H1 (cell line): Measurements from ENCODE around the gene NME8. TPM values are rescaled to one million over a fixed set of nuclear protein-coding genes. Genes with fewer than 3 reads are reported as not detected.

ENCODE experiments used
- CTCF ChIA-PET: fragments of 300-600 bp; sonication (Branson Sonifier 250); formaldehyde crosslinking; loops from one replicate; lab custom pipeline; 2021; ENCODE audit not compliant: partially characterized antibody; lab: Charles Lee
- POLR2A ChIA-PET: fragments of 300-600 bp; sonication (Branson Sonifier 250); formaldehyde crosslinking; loops from one replicate; lab custom pipeline; 2021; ENCODE audit warnings: inconsistent platforms; ENCODE audit not compliant: partially characterized antibody; lab: Charles Lee
- DNase-seq, 2 experiments: peaks; one replicate each; pipeline versions ENCODE4 v3.0.0 to v3.0.0-alpha.2; 2010 to 2022; ENCODE audit warnings: low spot score in 2 of 2, low read depth in 1 of 2, mixed read lengths in 1 of 2
- FAIRE-seq: peaks from 2 replicates; lab custom pipeline; 2011; peaks lifted over from hg19 to GRCh38; lab: Jason Lieb, UNC
- H2AFZ ChIP-seq: 2 replicates; pipeline ENCODE4 v1.8.1; 2012; ENCODE audit warnings: low read length, inconsistent platforms
- H2AK5ac ChIP-seq: 2 replicates; pipeline ENCODE4 v1.6.1; 2013; ENCODE audit warnings: low read depth, low read length
- H2BK120ac ChIP-seq: replicated peaks from 2 replicates; pipeline ENCODE3; 2013; ENCODE audit warnings: low read depth, low read length, inconsistent platforms
- H2BK12ac ChIP-seq: 2 replicates; pipeline ENCODE4 v1.6.1; 2013; ENCODE audit warnings: low read depth, low read length
- H2BK15ac ChIP-seq: 2 replicates; pipeline ENCODE4 v1.6.1; 2013; ENCODE audit warnings: low read length
- H2BK20ac ChIP-seq: 2 replicates; pipeline ENCODE4 v1.6.1; 2013; ENCODE audit warnings: low read length
- H2BK5ac ChIP-seq: 2 replicates; pipeline ENCODE4 v1.6.1; 2013; ENCODE audit warnings: low read depth, low read length
- H3K14ac ChIP-seq: 2 replicates; pipeline ENCODE4 v1.6.1; 2013; ENCODE audit warnings: inconsistent platforms; ENCODE audit not compliant: insufficient read length
- H3K18ac ChIP-seq: 2 replicates; pipeline ENCODE4 v1.6.1; 2013; ENCODE audit warnings: low read length; ENCODE audit errors: extremely low read depth
- H3K23ac ChIP-seq: 2 replicates; pipeline ENCODE4 v1.6.1; 2013; ENCODE audit warnings: inconsistent platforms; ENCODE audit not compliant: insufficient read length
- H3K23me2 ChIP-seq: 2 replicates; pipeline ENCODE4 v1.6.1; 2013; ENCODE audit warnings: low read depth, low read length
- H3K27ac ChIP-seq: 2 replicates; pipeline ENCODE4 v1.6.1; 2011; ENCODE audit warnings: low read depth, low read length, inconsistent platforms
- H3K27me3 ChIP-seq, 4 experiments: replicated peaks in 1 of 4; 1 replicate in 1 of 4; 2 replicates in 3 of 4; pipeline versions ENCODE4 v1.6.1 to v1.8.1; 2011 to 2013; ENCODE audit warnings: low read length in 3 of 4, mild to moderate bottlenecking in 3 of 4, inconsistent platforms in 2 of 4, mixed read lengths in 2 of 4, moderate library complexity in 1 of 4; ENCODE audit not compliant: control insufficient read depth in 3 of 4, insufficient read depth in 3 of 4; ENCODE audit errors: extremely low read depth in 1 of 4
- H3K36me3 ChIP-seq, 4 experiments: 2 replicates each; pipeline versions ENCODE4 v1.6.1 to v1.8.1; 2011 to 2013; ENCODE audit warnings: mild to moderate bottlenecking in 4 of 4, low read length in 3 of 4, moderate library complexity in 2 of 4, control low read depth in 1 of 4, inconsistent platforms in 1 of 4; ENCODE audit not compliant: insufficient read depth in 4 of 4, control insufficient read depth in 2 of 4
- H3K4ac ChIP-seq: replicated peaks from 2 replicates; pipeline ENCODE3; 2013; ENCODE audit warnings: low read length, low read depth, mixed read lengths, inconsistent platforms; ENCODE audit not compliant: insufficient read length
- H3K4me1 ChIP-seq, 4 experiments: replicated peaks in 1 of 4; 1 replicate in 1 of 4; 2 replicates in 3 of 4; pipeline versions ENCODE4 v1.6.1 to v1.8.1; 2011 to 2013; ENCODE audit warnings: low read length in 3 of 4, inconsistent platforms in 2 of 4, mixed read lengths in 1 of 4; ENCODE audit not compliant: insufficient read depth in 4 of 4, control insufficient read depth in 3 of 4
- H3K4me2 ChIP-seq, 2 experiments: 2 replicates each; pipeline versions ENCODE4 v1.6.1 to v1.8.1; 2011 to 2013; ENCODE audit warnings: low read depth in 2 of 2, low read length in 2 of 2, control low read depth in 1 of 2, inconsistent platforms in 1 of 2, mild to moderate bottlenecking in 1 of 2; ENCODE audit not compliant: insufficient read depth in 1 of 2
- H3K4me3 ChIP-seq, 4 experiments: fragments of 200-600, 300-600 bp in 1 of 4; sonication (generic), shearing (Covaris generic), sonication (Bioruptor Twin) in 1 of 4; 2 replicates each; pipeline versions ENCODE4 v1.5.1 to v1.8.1; 2011 to 2016; ENCODE audit warnings: low read length in 4 of 4, low read depth in 3 of 4, control low read depth in 2 of 4, inconsistent platforms in 2 of 4, mild to moderate bottlenecking in 2 of 4, mixed read lengths in 1 of 4, moderate library complexity in 1 of 4; ENCODE audit not compliant: insufficient read depth in 2 of 4; ENCODE audit errors: extremely low read depth in 1 of 4
- H3K56ac ChIP-seq: replicated peaks from 2 replicates; pipeline ENCODE3; 2013; ENCODE audit warnings: low read depth, mild to moderate bottlenecking, mixed read lengths, low read length, inconsistent platforms; ENCODE audit not compliant: insufficient read length
- H3K79me1 ChIP-seq: 2 replicates; pipeline ENCODE4 v1.6.1; 2013; ENCODE audit warnings: low read depth, low read length, control low read depth
- H3K79me2 ChIP-seq, 2 experiments: 2 replicates each; pipeline versions ENCODE4 v1.6.1 to v1.8.1; 2012 to 2013; ENCODE audit warnings: low read length in 2 of 2, mild to moderate bottlenecking in 2 of 2, inconsistent platforms in 1 of 2; ENCODE audit not compliant: insufficient read depth in 2 of 2, control insufficient read depth in 1 of 2
- H3K9ac ChIP-seq, 4 experiments: replicated peaks in 1 of 4; 1 replicate in 1 of 4; 2 replicates in 3 of 4; pipeline versions ENCODE4 v1.6.1 to v1.8.1; 2011 to 2013; ENCODE audit warnings: low read depth in 3 of 4, low read length in 3 of 4, control low read depth in 2 of 4, mild to moderate bottlenecking in 2 of 4, moderate library complexity in 2 of 4, inconsistent platforms in 1 of 4; ENCODE audit errors: extremely low read depth in 1 of 4
- H3K9me3 ChIP-seq, 2 experiments: 2 replicates each; pipeline versions ENCODE4 v1.6.1 to v1.8.1; 2012 to 2013; ENCODE audit warnings: mild to moderate bottlenecking in 2 of 2, moderate library complexity in 2 of 2, control low read depth in 1 of 2, inconsistent platforms in 1 of 2, low read depth in 1 of 2, low read length in 1 of 2, mixed read lengths in 1 of 2; ENCODE audit not compliant: insufficient read depth in 2 of 2
- H4K20me1 ChIP-seq, 2 experiments: replicated peaks in 1 of 2; 2 replicates each; pipeline versions ENCODE3 to v1.8.1; 2011 to 2013; ENCODE audit warnings: inconsistent platforms in 2 of 2, low read length in 2 of 2, mild to moderate bottlenecking in 1 of 2; ENCODE audit not compliant: insufficient read depth in 2 of 2, control insufficient read depth in 1 of 2
- H4K5ac ChIP-seq: 2 replicates; pipeline ENCODE4 v1.6.1; 2013; ENCODE audit warnings: low read length, low read depth, mixed read lengths, inconsistent platforms; ENCODE audit not compliant: insufficient read length
- H4K8ac ChIP-seq: 2 replicates; pipeline ENCODE4 v1.8.0; 2013; ENCODE audit warnings: mild to moderate bottlenecking, moderate library complexity, low read length, inconsistent platforms; ENCODE audit not compliant: insufficient read depth; ENCODE audit errors: extremely low read depth
- H4K91ac ChIP-seq: replicated peaks from 2 replicates; pipeline ENCODE3; 2013; ENCODE audit warnings: low read length, mixed read lengths, inconsistent platforms; ENCODE audit not compliant: insufficient read length
- CBX8 ChIP-seq: fragments of 300-800, 300-1000 bp; sonication (generic); IDR thresholded peaks from 2 replicates; pipeline ENCODE4 v1.7.1; 2016; ENCODE audit warnings: low read depth, low read length, borderline replicate concordance
- SIX5 ChIP-seq: IDR thresholded peaks from 2 replicates; pipeline ENCODE4 v1.6.1; 2011; ENCODE audit warnings: mild to moderate bottlenecking, low read depth, low read length
- WGBS, 2 experiments: shearing (Covaris generic) in 1 of 2; methylation state at CpG; one replicate each; pipeline versions ENCODE4 v1.1.6 to v1.1.7; 2013 to 2015; ENCODE audit warnings: low lambda C conversion rate in 2 of 2, mixed read lengths in 2 of 2, inconsistent platforms in 1 of 2, low coverage in 1 of 2, missing lambda C conversion rate in 1 of 2; ENCODE audit not compliant: insufficient replicate concordance in 2 of 2, insufficient coverage in 1 of 2, insufficient read length in 1 of 2; ENCODE audit errors: extremely low coverage in 1 of 2, missing lambda C conversion rate in 1 of 2; 5-methylcytosine and 5-hydroxymethylcytosine counted together
- polyA plus RNA-seq, 7 experiments: library from polyadenylated mRNA; depleted of rRNA in 3 of 7; stranded (reverse) in 5 of 7; unstranded in 2 of 7; fragments of >200 nt in 5 of 7; fragments of 200-250 nt in 2 of 7; gene quantifications; 1 replicate in 5 of 7; 2 replicates in 1 of 7; 4 replicates in 1 of 7; pipeline versions ENCODE4 v1.2.1 to v1.2.3, GENCODE V29; 2011 to 2013; ENCODE audit warnings: missing spikeins in 2 of 7, mixed read lengths in 2 of 7
- total RNA-seq: library from RNA; stranded (reverse); fragmentation: NEBNext Ultra II Directional; extraction: Animal tissue kit (Norgen Biotek cat#: 25700); gene quantifications from 2 replicates; pipeline ENCODE4 v1.2.1, GENCODE V29; 2021

Gene NME8
- total and polyA plus RNA-seq, 2 of the 8 experiments (the other 6 are each of a cell fraction or from before 2014, with no cell fraction given) = 0.22 to 0.44 TPM

- no peak overlapping the region for H2AFZ ChIP-seq
- H3K9ac ChIP-seq = no peak overlapping the region
- H3K79me2 ChIP-seq = no peaks in the 10 kb centered on the region
- no peak overlapping the region for H3K14ac ChIP-seq
- CTCF ChIA-PET = interaction anchor here (1.7 kb wide), 1 partner anchor 14 kb away, joined by 8 read pairs; no protein-coding TSS in a partner anchor
- no peak overlapping the region for H3K4ac ChIP-seq
- no peak for DNase-seq
- H3K23me2 ChIP-seq = no peaks in the 10 kb centered on the region
- H4K8ac ChIP-seq = no peak overlapping the region
- no peak overlapping the region for H3K27ac ChIP-seq
- 91% methylated on average over 2 of the region's 2 CpGs; no CpG with 5 or more reads in 1 of the 2 experiments for WGBS, 2 experiments
- TF ChIP-seq SIX5 (no peak), CBX8 (no peak)
- no peak overlapping the region for H2BK12ac ChIP-seq
- no peak overlapping the region for H4K5ac ChIP-seq
- H2BK20ac ChIP-seq = no peak overlapping the region
- no peaks in the 10 kb centered on the region; a peak in 1 of 8 replicates for H3K36me3 ChIP-seq
- H3K9me3 ChIP-seq = peaks cover 0 to 8% of the 10 kb centered on the region in 2 experiments; a peak in 1 of 4 replicates
- no peak overlapping the region for H2BK5ac ChIP-seq
- POLR2A ChIA-PET = no interaction called here
- no peak overlapping the region for H3K56ac ChIP-seq
- H4K91ac ChIP-seq = no peak overlapping the region
- H3K4me1 ChIP-seq = no peaks in the 10 kb centered on the region
- H3K18ac ChIP-seq = no peak overlapping the region
- H2BK120ac ChIP-seq = no peak overlapping the region
- no peaks in the 10 kb centered on the region for H3K79me1 ChIP-seq
- no peak overlapping the region for H2BK15ac ChIP-seq
- no peak overlapping the region for H3K4me2 ChIP-seq
- FAIRE-seq = no peak
- H3K27me3 ChIP-seq = no peaks in the 10 kb centered on the region
- H2AK5ac ChIP-seq = no peak overlapping the region
- H3K23ac ChIP-seq = no peak overlapping the region
- no peaks in the 10 kb centered on the region for H4K20me1 ChIP-seq
- H3K4me3 ChIP-seq = no peak overlapping the region
These were observed 30.8 kb upstream of the NME8 start for GRCh38 chr7:37817591-37817960.
